Femur (tissue), 1 donor: ENCODE data around the gene RDH11.
"Not testable (repeated sequence)": the region's sequence is repeated elsewhere in the genome, so short reads cannot be mapped to it uniquely, and the experiment has no call there.

Source experiments
- DNase-seq: peaks from one replicate; pipeline ENCODE4 v3.0.0-alpha.2; 2017

Gene RDH11

GRCh38 chr14:67695394-67695949 is at the start of gene RDH11:
Gene RDH11 (minus strand): TSS chr14:67695764. CDS start chr14:67695703, 61 bp downstream.
- peak; percentile 91 for DNase-seq

GRCh38 chr14:67744046-67744445 is 48.5 kb upstream of the RDH11 start:
- no peak for DNase-seq

- no peak for DNase-seq
These were observed 43.4 kb upstream of the RDH11 start for GRCh38 chr14:67738740-67739504.

GRCh38 chr14:67736771-67737170 is 41.2 kb upstream of the RDH11 start:
- no peak for DNase-seq

- DNase-seq = peak; percentile 44
These were observed 40.0 kb upstream of the RDH11 start for GRCh38 chr14:67735336-67736147.

GRCh38 chr14:67734675-67735074 is 39.1 kb upstream of the RDH11 start:
- DNase-seq = no peak

- DNase-seq = peak; percentile 58
These were observed 38.1 kb upstream of the RDH11 start for GRCh38 chr14:67733616-67734015.

- DNase-seq = no peak
These were observed 33.7 kb upstream of the RDH11 start for GRCh38 chr14:67729072-67729885.

GRCh38 chr14:67728258-67728657 is 32.7 kb upstream of the RDH11 start:
- no peak for DNase-seq

- DNase-seq = no peak
These were observed 31.8 kb upstream of the RDH11 start for GRCh38 chr14:67727361-67727760.

- DNase-seq = no peak
These were observed 29.6 kb upstream of the RDH11 start for GRCh38 chr14:67725171-67725570.

- peak; percentile 81 for DNase-seq
These were observed 26.7 kb upstream of the RDH11 start for GRCh38 chr14:67722293-67722692.

- no peak for DNase-seq
These were observed 26.3 kb upstream of the RDH11 start for GRCh38 chr14:67721875-67722274.

GRCh38 chr14:67719866-67720265 is 24.3 kb upstream of the RDH11 start:
- no peak for DNase-seq

- DNase-seq = not testable (repeated sequence)
These were observed 23.8 kb upstream of the RDH11 start for GRCh38 chr14:67719385-67719784.

- DNase-seq = no peak
These were observed 22.7 kb upstream of the RDH11 start for GRCh38 chr14:67718265-67718664.

GRCh38 chr14:67717048-67717447 is 21.5 kb upstream of the RDH11 start:
- DNase-seq = no peak

GRCh38 chr14:67710209-67710608 is 14.6 kb upstream of the RDH11 start:
- no peak for DNase-seq

GRCh38 chr14:67709796-67710195 is 14.2 kb upstream of the RDH11 start:
- not testable (repeated sequence) for DNase-seq

- not testable (repeated sequence) for DNase-seq
These were observed 13.8 kb upstream of the RDH11 start for GRCh38 chr14:67709346-67709745.

GRCh38 chr14:67705211-67705610 is 9.6 kb upstream of the RDH11 start:
- DNase-seq = no peak

GRCh38 chr14:67704484-67705089 is 9.0 kb upstream of the RDH11 start:
- peak; percentile 25 for DNase-seq
